Posterior cingulate gyrus (tissue), 11 donors: ENCODE measurements around the gene SPART.

Experiments
- DNase-seq, 10 donors: peaks; one replicate each; pipeline versions ENCODE4 v3.0.0 to v3.0.0-alpha.2; 2020 to 2021; ENCODE audit warnings: mixed read lengths in 3 of 10
- intact Hi-C: fragments of 100-400 bp; cut with DNase I; formaldehyde crosslinking; loops from one replicate; pipeline ENCODE4 v1.15.1; 2023

Gene SPART

DNA sequence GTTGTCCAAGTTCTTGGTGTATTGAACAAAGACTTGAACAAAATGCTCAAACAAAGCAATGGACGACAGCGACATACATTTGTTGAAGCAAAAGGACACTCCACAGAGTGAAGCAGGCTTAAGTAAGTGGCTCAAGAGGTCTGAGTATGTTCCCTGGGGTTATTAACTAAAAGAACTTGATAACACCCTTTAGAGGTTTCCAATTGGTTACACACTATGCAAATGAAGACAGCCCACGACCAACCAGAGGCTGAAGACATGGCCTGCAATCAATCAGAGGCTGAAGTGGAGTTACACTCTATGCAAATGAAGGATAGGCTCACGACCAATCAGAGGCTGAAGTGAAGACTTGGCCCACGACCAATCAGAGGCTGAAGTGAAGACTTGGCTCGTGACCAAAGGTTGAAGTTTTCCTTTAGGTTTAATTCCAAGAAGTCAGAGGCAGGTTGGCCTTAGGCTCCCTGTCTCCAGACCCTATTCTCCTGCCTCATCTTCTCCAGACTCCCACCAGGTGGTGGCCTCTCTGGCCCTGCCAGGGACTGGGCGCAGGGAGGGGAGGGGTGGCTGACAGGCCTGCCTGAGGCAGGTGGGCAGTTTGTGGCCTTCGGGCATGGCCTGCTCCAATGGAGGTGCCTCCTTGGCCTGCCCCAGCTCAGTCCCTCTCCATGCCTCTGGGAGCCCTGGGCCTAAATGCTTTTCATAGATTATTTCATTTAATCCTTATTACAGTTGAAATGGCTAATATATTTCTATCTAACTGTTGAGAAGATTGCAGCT is 86.6 kb downstream of the SPART start:
- intact Hi-C loops = no loop called here
- DNase-seq = peak in 1 of 10 donors; percentile 43

DNA sequence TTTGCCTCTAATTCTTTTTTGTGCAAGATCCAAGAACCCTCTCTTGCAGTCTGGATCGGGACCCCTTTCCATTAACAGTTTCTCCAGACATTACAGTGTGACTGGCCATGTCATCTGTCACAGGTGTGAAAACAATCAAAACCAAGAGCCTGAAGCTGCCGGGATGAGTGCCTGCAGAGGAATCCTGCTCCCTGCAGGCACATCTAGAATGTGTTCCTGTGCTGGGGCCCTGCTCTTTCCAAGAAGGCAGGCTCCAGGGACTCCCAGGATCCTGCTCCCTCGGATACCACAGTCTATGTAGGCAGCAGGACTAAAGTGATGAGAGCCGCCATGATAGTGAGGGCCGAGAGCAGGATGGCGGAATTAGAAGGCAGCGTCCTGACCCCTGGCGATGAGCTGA is 87.4 kb downstream of the SPART start:
- intact Hi-C loops = no loop called here
- DNase-seq = no peak
